ENCODE results near the gene FAM210A. TPM values are rescaled to one million over a fixed set of nuclear protein-coding genes. Genes with fewer than 3 reads are reported as not detected.
"Not testable (repeated sequence)": the region's sequence is repeated elsewhere in the genome, so short reads cannot be mapped to it uniquely, and the experiment has no call there.

The FAM210A gene, protein sequence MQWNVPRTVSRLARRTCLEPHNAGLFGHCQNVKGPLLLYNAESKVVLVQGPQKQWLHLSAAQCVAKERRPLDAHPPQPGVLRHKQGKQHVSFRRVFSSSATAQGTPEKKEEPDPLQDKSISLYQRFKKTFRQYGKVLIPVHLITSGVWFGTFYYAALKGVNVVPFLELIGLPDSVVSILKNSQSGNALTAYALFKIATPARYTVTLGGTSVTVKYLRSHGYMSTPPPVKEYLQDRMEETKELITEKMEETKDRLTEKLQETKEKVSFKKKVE
- 10 to 100 TPM; 12.2 to 14.7 TPM for total RNA-seq
- 10 to 100 TPM in 1 of 2 donors, 1 to 10 TPM in 1; 3.5 to 10.3 TPM for polyA plus RNA-seq
- long read RNA-seq, donor 1, full-length matches to known transcripts, result 20 of 31 reads
- long read RNA-seq, donor 1, partial matches to known transcripts, result 1 of 31 reads
- long read RNA-seq, donor 1, other reads (novel, unspliced or antisense), result 10 of 31 reads
- long read RNA-seq, donor 2, full-length matches to known transcripts, result 3 of 10 reads
- long read RNA-seq, donor 2, partial matches to known transcripts, result 0 of 10 reads
- long read RNA-seq, donor 2, other reads (novel, unspliced or antisense), result 7 of 10 reads

DNA sequence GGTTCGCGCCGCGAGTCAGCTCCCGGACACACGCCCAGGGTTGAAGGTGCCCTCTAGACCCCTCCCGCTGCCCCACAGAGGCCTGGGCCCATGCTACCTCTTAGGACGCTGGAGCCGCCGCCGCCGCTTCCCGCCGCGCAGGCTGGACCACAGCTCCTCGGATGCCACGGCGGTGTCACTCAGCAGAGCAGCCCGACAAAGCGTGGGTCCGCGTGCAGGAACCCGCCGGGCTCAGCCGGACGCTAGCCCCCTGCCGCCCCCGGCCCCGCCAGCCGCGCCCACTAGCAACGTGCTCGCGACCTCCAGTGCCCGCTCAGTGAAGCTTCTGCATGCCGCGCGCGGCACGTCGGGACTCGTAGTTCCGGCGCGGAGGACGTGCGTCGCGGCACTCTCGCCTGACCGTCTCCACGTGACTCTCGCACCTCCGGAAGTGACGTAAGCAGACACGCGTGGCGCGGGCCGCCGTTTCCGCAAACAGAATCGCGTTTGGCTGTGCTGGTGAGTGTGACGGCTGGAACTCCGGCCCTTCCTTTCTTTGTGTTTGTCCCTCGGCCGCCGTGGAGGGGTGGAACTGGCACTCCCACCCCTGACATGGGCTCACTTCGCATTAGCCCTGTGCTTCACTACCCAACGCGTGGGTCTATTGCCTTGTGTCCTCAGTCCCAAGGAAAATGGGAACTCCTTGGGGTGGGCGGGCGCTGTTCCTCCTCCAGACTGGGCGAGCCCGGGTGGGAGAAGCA is at the start of gene FAM210A, which contains the start of gene RNMT:
Gene FAM210A, minus strand, starts transcription at position 327 of the 740 bp plus-strand sequence. CDS start 44,481 bp downstream, outside the sequence.
Gene RNMT, plus strand, starts transcription at position 442 of the 740 bp plus-strand sequence. CDS start 4,845 bp downstream, outside the sequence.
- intact Hi-C loops (cut with DNase I), result loop anchor here in 1 of 2 donors (5.0 to 10.0 kb wide), 4 partner anchors 39 to 509 kb away; partner anchors contain the start of gene LDLRAD4
- Histone ChIP-seq H3K27ac (ENCODE audit: low read depth in 1 of 2, low read length in 2 of 2) (peak within 1 kb of the TSS; percentile 49 to 84), H3K9me3 (ENCODE audit: control insufficient read depth, low read length) (no peaks in the 10 kb centered on the region), H3K4me3 (ENCODE audit: low read length in 2 of 2) (peak within 1 kb of the TSS; percentile 71 to 90), H3K27me3 (ENCODE audit: control insufficient read depth in 1 of 2, insufficient read depth in 2 of 2, low read length in 1 of 2) (no peaks in the 10 kb centered on the region), H3K4me1 (ENCODE audit: control insufficient read depth in 1 of 2, insufficient read depth in 2 of 2, low read length in 2 of 2) (peaks cover 0 to 3% of the 10 kb centered on the region in 2 donors), H3K36me3 (ENCODE audit: control insufficient read depth in 1 of 2, insufficient read depth in 2 of 2, low read length in 1 of 2) (no peaks in the 10 kb centered on the region)
- 0% methylated on average over 65 to 76 of the region's 76 CpGs for WGBS, 2 donors
- DNase-seq (peak; percentile 98 to 99), ATAC-seq (ENCODE audit: low FRiP score) (peak; percentile 99)

DNA sequence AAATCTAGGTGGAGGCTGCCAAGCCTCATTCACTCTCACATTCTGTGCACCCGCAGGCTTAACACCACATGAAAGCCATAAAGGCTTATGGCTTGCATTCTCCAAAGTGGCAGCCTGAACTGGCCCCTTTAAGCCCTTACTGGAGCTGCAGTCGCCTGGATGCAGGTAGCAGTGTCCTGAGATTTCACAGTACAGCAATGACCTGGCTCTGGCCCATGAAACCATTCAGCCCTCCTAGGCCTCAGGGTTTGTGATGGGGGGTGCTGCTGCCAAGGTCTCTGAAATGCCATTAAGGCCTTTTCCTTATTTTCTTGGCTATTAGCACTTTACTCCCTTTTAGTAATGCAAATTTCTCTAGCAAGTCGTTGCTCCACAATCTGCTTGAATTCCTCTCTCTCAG is 48.7 kb upstream of the FAM210A start:
- H3K4me1 ChIP-seq (ENCODE audit: control insufficient read depth in 1 of 2, insufficient read depth in 2 of 2, low read length in 2 of 2), result no peaks in the 10 kb centered on the region
- no peak overlapping the region for H3K4me3 ChIP-seq (ENCODE audit: low read length in 2 of 2)
- WGBS, 2 donors, result 65 to 66% methylated on average over 3 of the region's 3 CpGs
- intact Hi-C loops (cut with DNase I), result no loop called here
- no peaks in the 10 kb centered on the region for H3K9me3 ChIP-seq (ENCODE audit: control insufficient read depth, low read length)
- DNase-seq (no peak), ATAC-seq (ENCODE audit: low FRiP score) (no peak)
- H3K27me3 ChIP-seq (ENCODE audit: control insufficient read depth in 1 of 2, insufficient read depth in 2 of 2, low read length in 1 of 2), result no peaks in the 10 kb centered on the region
- H3K27ac ChIP-seq (ENCODE audit: low read depth in 1 of 2, low read length in 2 of 2), result no peak overlapping the region
- H3K36me3 ChIP-seq (ENCODE audit: control insufficient read depth in 1 of 2, insufficient read depth in 2 of 2, low read length in 1 of 2), result no peaks in the 10 kb centered on the region

DNA sequence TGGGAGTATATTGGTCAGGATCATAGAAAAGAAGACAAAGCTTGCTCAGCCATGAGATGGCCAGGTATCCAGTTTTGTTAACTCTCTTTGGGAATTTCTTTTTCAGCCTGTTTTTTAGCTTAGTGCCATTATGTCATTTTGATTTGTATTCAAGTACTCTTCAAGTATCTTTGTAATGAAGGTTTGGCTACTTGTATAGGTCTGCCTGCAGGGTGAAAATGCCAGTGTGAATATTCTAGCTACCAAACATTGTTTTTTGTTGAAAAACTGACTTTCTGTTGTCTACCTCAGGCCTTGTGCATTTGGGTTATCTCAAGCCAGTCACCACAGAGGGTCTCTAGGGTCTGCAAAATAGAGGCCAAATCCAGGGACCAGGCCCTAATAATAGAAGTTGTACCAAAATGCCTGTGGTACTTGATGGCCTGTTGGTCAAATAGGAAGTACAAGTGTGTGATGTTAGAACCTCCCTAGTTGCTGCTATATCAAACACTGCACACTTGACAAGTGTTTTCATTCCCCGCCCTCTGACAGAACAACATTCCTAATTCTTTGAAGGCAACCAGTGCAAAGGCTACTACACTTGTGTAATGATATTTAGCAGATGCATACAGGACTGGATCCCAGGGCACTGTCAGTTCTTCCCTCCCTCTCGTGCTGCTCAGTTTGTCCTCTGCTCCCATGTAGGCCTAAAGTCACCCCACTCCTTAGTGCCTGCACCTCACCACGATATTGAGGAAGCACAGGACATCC is 36.5 kb upstream of the FAM210A start:
- DNase-seq (no peak), ATAC-seq (ENCODE audit: low FRiP score) (no peak)
- no peaks in the 10 kb centered on the region for H3K27me3 ChIP-seq (ENCODE audit: control insufficient read depth in 1 of 2, insufficient read depth in 2 of 2, low read length in 1 of 2)
- H3K9me3 ChIP-seq (ENCODE audit: control insufficient read depth, low read length), result peaks cover 5% of the 10 kb centered on the region
- no peaks in the 10 kb centered on the region for H3K36me3 ChIP-seq (ENCODE audit: control insufficient read depth in 1 of 2, insufficient read depth in 2 of 2, low read length in 1 of 2)
- H3K4me3 ChIP-seq (ENCODE audit: low read length in 2 of 2), result no peak overlapping the region
- H3K27ac ChIP-seq (ENCODE audit: low read depth in 1 of 2, low read length in 2 of 2), result no peak overlapping the region
- H3K4me1 ChIP-seq (ENCODE audit: control insufficient read depth in 1 of 2, insufficient read depth in 2 of 2, low read length in 2 of 2), result no peaks in the 10 kb centered on the region
- intact Hi-C loops (cut with DNase I), result no loop called here
- 91 to 95% methylated on average over 3 of the region's 3 CpGs for WGBS, 2 donors

DNA sequence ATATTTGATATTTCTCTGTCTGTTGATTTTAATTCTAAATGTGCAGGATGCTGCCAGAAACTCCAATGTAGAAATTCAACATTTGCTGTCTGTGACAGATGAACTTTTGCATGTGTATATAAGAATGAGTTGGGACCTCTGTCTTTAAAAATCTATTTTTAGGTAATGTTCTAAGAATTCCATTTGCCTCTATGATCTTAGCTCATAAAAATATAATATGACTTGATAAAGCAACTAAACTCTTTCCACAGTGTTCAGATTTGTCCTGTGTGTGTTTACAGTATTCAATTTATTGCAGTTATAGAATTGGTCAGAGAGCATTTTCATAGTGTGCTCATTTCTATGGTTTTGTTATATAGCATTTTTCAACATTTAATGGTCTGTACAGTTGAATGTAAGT is 33.7 kb upstream of the FAM210A start:
- Histone ChIP-seq H3K4me1 (ENCODE audit: control insufficient read depth in 1 of 2, insufficient read depth in 2 of 2, low read length in 2 of 2) (no peaks in the 10 kb centered on the region), H3K27ac (ENCODE audit: low read depth in 1 of 2, low read length in 2 of 2) (no peak overlapping the region), H3K9me3 (ENCODE audit: control insufficient read depth, low read length) (peaks cover 5% of the 10 kb centered on the region), H3K27me3 (ENCODE audit: control insufficient read depth in 1 of 2, insufficient read depth in 2 of 2, low read length in 1 of 2) (no peaks in the 10 kb centered on the region), H3K4me3 (ENCODE audit: low read length in 2 of 2) (no peak overlapping the region), H3K36me3 (ENCODE audit: control insufficient read depth in 1 of 2, insufficient read depth in 2 of 2, low read length in 1 of 2) (peaks cover 10% of the 10 kb centered on the region in 2 donors)
- no peak for ATAC-seq (ENCODE audit: low FRiP score)
- intact Hi-C loops (cut with DNase I), result no loop called here
- DNase-seq, result no peak

DNA sequence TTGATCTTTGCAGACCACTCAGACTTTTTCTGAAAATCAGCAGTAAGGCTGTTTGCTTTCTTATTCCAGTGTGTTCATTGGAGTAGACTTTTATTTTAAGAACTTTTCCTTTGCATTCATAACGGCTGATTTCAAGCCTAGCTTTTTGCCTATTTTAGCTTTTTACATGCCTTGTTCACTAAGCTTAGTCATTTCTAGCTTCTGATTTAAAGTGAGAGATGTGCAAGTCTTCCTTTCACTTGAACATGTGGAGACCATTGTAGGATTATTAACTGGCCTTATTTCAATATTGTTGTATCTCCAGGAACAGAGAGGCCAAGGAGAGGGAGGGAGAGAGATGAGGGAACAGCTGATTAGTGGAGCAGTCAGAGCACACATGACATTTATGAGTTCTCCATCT is 32.3 kb upstream of the FAM210A start:
- Histone ChIP-seq H3K4me3 (ENCODE audit: low read length in 2 of 2) (no peak overlapping the region), H3K27me3 (ENCODE audit: control insufficient read depth in 1 of 2, insufficient read depth in 2 of 2, low read length in 1 of 2) (no peaks in the 10 kb centered on the region), H3K4me1 (ENCODE audit: control insufficient read depth in 1 of 2, insufficient read depth in 2 of 2, low read length in 2 of 2) (no peaks in the 10 kb centered on the region), H3K9me3 (ENCODE audit: control insufficient read depth, low read length) (no peaks in the 10 kb centered on the region), H3K27ac (ENCODE audit: low read depth in 1 of 2, low read length in 2 of 2) (no peak overlapping the region), H3K36me3 (ENCODE audit: control insufficient read depth in 1 of 2, insufficient read depth in 2 of 2, low read length in 1 of 2) (peaks cover 10 to 11% of the 10 kb centered on the region in 2 donors)
- intact Hi-C loops (cut with DNase I), result no loop called here
- no peak for ATAC-seq (ENCODE audit: low FRiP score)
- no peak for DNase-seq
- WGBS, 2 donors, result 14 to 16% methylated on average over 1 of the region's 1 CpG

DNA sequence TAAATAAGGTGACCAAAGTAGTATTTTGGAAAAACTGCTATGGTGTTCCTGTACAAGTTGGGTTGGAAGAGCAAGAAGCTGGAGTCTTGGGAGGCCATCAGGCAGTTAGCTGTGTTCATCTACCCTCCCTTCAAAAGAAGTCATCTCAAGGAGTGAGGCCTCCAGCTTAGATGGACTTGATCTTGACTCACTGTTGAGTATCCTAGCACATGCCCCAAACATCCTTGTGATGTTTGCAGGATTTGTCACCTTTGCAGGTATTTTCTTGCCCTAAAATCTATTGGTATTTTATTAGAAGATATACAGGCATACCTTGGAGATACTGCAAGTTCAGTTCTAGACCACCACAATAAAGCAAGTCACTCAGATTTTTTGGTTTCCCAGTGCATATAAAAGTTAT is 30.3 kb upstream of the FAM210A start:
- peaks cover 10 to 11% of the 10 kb centered on the region in 2 donors for H3K36me3 ChIP-seq (ENCODE audit: control insufficient read depth in 1 of 2, insufficient read depth in 2 of 2, low read length in 1 of 2)
- no peak for ATAC-seq (ENCODE audit: low FRiP score)

DNA sequence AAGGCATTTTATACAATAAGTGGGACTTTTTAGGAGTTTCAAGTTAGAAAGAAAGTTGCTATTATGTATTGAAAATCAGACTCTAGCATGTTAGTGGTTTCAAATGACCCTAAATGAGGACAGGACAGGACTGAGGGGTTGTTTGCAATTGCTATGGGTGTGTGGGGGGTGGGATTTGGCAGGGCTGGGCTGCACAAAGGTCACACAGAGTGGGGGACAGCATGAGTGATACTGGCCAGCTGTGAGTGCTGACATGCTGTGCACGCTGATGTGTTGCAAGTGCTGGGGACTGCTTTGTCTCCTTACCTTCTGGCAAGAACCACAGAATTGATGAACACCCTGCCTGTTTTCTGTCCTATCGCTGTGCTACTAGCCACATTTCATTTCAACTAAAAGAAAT is 29.9 kb upstream of the FAM210A start:
- no peaks in the 10 kb centered on the region for H3K4me1 ChIP-seq (ENCODE audit: control insufficient read depth in 1 of 2, insufficient read depth in 2 of 2, low read length in 2 of 2)
- intact Hi-C loops (cut with DNase I), result no loop called here
- no peaks in the 10 kb centered on the region for H3K27me3 ChIP-seq (ENCODE audit: control insufficient read depth in 1 of 2, insufficient read depth in 2 of 2, low read length in 1 of 2)
- H3K4me3 ChIP-seq (ENCODE audit: low read length in 2 of 2), result no peak overlapping the region
- ATAC-seq (ENCODE audit: low FRiP score), result no peak
- H3K27ac ChIP-seq (ENCODE audit: low read depth in 1 of 2, low read length in 2 of 2), result no peak overlapping the region
- no peaks in the 10 kb centered on the region for H3K9me3 ChIP-seq (ENCODE audit: control insufficient read depth, low read length)
- peaks cover 10 to 11% of the 10 kb centered on the region in 2 donors for H3K36me3 ChIP-seq (ENCODE audit: control insufficient read depth in 1 of 2, insufficient read depth in 2 of 2, low read length in 1 of 2)
- DNase-seq, result no peak
- WGBS, 2 donors, result 95 to 96% methylated on average over 2 of the region's 2 CpGs

More for the DNA sequence above, 30.3 kb upstream of the FAM210A start:
- DNase-seq, result no peak
- Histone ChIP-seq H3K4me3 (ENCODE audit: low read length in 2 of 2) (no peak overlapping the region), H3K27ac (ENCODE audit: low read depth in 1 of 2, low read length in 2 of 2) (no peak overlapping the region), H3K9me3 (ENCODE audit: control insufficient read depth, low read length) (no peaks in the 10 kb centered on the region), H3K4me1 (ENCODE audit: control insufficient read depth in 1 of 2, insufficient read depth in 2 of 2, low read length in 2 of 2) (no peaks in the 10 kb centered on the region), H3K27me3 (ENCODE audit: control insufficient read depth in 1 of 2, insufficient read depth in 2 of 2, low read length in 1 of 2) (no peaks in the 10 kb centered on the region)
- intact Hi-C loops (cut with DNase I), result no loop called here

DNA sequence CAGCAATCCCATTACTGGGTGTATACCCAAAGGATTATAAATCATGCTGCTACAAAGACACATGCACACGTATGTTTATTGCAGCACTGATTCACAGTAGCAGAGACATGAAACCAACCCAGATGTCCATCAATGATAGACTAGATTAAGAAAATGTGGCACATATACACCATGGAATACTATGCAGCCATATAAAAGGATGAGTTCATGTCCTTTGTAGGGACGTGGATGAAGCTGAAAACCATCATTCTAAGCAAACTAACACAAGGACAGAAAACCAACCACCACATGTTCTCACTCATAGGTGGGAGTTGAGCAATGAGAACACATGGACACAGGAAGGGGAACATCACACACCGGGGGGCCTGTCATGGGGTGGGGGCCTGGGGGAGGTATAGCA is 25.2 kb upstream of the FAM210A start:
- H3K27me3 ChIP-seq (ENCODE audit: control insufficient read depth in 1 of 2, insufficient read depth in 2 of 2, low read length in 1 of 2); H3K4me1 ChIP-seq (ENCODE audit: control insufficient read depth in 1 of 2, insufficient read depth in 2 of 2, low read length in 2 of 2); ATAC-seq (ENCODE audit: low FRiP score); intact Hi-C loops (cut with DNase I); H3K4me3 ChIP-seq (ENCODE audit: low read length in 2 of 2); H3K9me3 ChIP-seq (ENCODE audit: control insufficient read depth, low read length); H3K27ac ChIP-seq (ENCODE audit: low read depth in 1 of 2, low read length in 2 of 2); DNase-seq: not testable (repeated sequence)
- H3K36me3 ChIP-seq (ENCODE audit: control insufficient read depth in 1 of 2, insufficient read depth in 2 of 2, low read length in 1 of 2), result peaks cover 10 to 11% of the 10 kb centered on the region in 2 donors
- WGBS, 2 donors, result 87 to 96% methylated on average over 3 of the region's 3 CpGs
